Hepatocyte (in vitro differentiated cells): Measurements from ENCODE around the gene PEX6. TPM values are rescaled to one million over a fixed set of nuclear protein-coding genes. Genes with fewer than 3 reads are reported as not detected.
A peak's percentile ranks its signal among the peaks of the same experiment; 100 is the strongest.

Experiments used
- DNase-seq: peaks from one replicate; pipeline ENCODE4 v3.0.0-alpha.2; 2016; ENCODE audit warnings: low spot score
- H2AFZ ChIP-seq: fragments of 200-600 bp; sonication (generic); 2 replicates; pipeline ENCODE4 v1.6.0; 2016; ENCODE audit warnings: antibody characterized with exemption, mild to moderate bottlenecking
- H3K27ac ChIP-seq: fragments of 200-600 bp; sonication (generic); 2 replicates; pipeline ENCODE4 v1.5.1; 2016; ENCODE audit warnings: mild to moderate bottlenecking
- H3K27me3 ChIP-seq: fragments of 200-600 bp; sonication (generic); 2 replicates; pipeline ENCODE4 v1.6.1; 2016
- H3K36me3 ChIP-seq: fragments of 200-600 bp; sonication (generic); replicated peaks from 2 replicates; pipeline ENCODE4 v1.5.1; 2016; ENCODE audit warnings: low read depth; ENCODE audit not compliant: insufficient read depth
- H3K4me1 ChIP-seq: fragments of 200-600 bp; sonication (generic); 2 replicates; pipeline ENCODE4 v1.5.1; 2016; ENCODE audit warnings: mild to moderate bottlenecking, moderate library complexity; ENCODE audit not compliant: insufficient read depth
- H3K4me2 ChIP-seq: fragments of 200-600 bp; sonication (generic); 2 replicates; pipeline ENCODE4 v1.6.0; 2016
- H3K4me3 ChIP-seq: fragments of 200-600 bp; sonication (generic); 2 replicates; pipeline ENCODE4 v1.5.1; 2016; ENCODE audit warnings: mild to moderate bottlenecking
- H3K79me2 ChIP-seq: fragments of 200-600 bp; sonication (generic); 2 replicates; pipeline ENCODE4 v1.6.0; 2017; ENCODE audit warnings: mild to moderate bottlenecking
- H3K9me2 ChIP-seq: fragments of 200-600 bp; sonication (generic); replicated peaks from 2 replicates; pipeline ENCODE4 v1.6.0; 2017; ENCODE audit warnings: mild to moderate bottlenecking; ENCODE audit not compliant: insufficient read depth
- H3K9me3 ChIP-seq: fragments of 200-600 bp; sonication (generic); 2 replicates; pipeline ENCODE4 v1.5.1; 2016; ENCODE audit warnings: low read depth, mild to moderate bottlenecking
- H4K20me1 ChIP-seq: fragments of 200-600 bp; sonication (generic); 2 replicates; pipeline ENCODE4 v1.6.0; 2016; ENCODE audit warnings: mild to moderate bottlenecking; ENCODE audit not compliant: insufficient read depth, poor library complexity, severe bottlenecking
- CTCF ChIP-seq: fragments of 200-600 bp; sonication (generic); IDR thresholded peaks from 2 replicates; pipeline ENCODE4 v1.5.1; 2016; ENCODE audit warnings: antibody characterized with exemption, mild to moderate bottlenecking; ENCODE audit not compliant: poor library complexity
- EZH2 ChIP-seq: fragments of 200-600 bp; sonication (generic); IDR thresholded peaks from 2 replicates; pipeline ENCODE4 v1.6.1; 2016; ENCODE audit warnings: antibody characterized with exemption, mild to moderate bottlenecking, borderline replicate concordance
- EZH2phosphoT487 ChIP-seq: fragments of 200-600 bp; sonication (generic); IDR thresholded peaks from one replicate; pipeline ENCODE4 v1.6.1; 2018; ENCODE audit warnings: antibody characterized with exemption, mild to moderate bottlenecking, low read depth, moderate library complexity; ENCODE audit not compliant: unreplicated experiment, severe bottlenecking
- WGBS: methylation state at CpG from one replicate; pipeline ENCODE4 v1.1.6; 2016; ENCODE audit warnings: low lambda C conversion rate; ENCODE audit errors: missing lambda C conversion rate; 5-methylcytosine and 5-hydroxymethylcytosine counted together
- polyA plus RNA-seq: library from polyadenylated mRNA; unstranded; fragments of >200 nt; fragmentation: Nextera tagmentation; extraction: Ambion mirVana; gene quantifications from 2 replicates; pipeline ENCODE4 v1.2.1, GENCODE V29; 2016
- total RNA-seq: library from RNA; depleted of rRNA; stranded (reverse); fragments of >200 nt; gene quantifications from 2 replicates; pipeline ENCODE4 v1.2.3, GENCODE V29; 2014

PEX6 gene
- total and polyA plus RNA-seq, 2 experiments from 2014 or later = 39.4 to 46.1 TPM

- H3K9me3 ChIP-seq = no peaks in the 10 kb centered on the region
- DNase-seq = peak; percentile 89
- H3K36me3 ChIP-seq = peaks cover 4% of the 10 kb centered on the region
- peak within 1 kb of the TSS; percentile 91 for H3K4me2 ChIP-seq
- peaks cover 56% of the 10 kb centered on the region for H3K79me2 ChIP-seq
- peak within 1 kb of the TSS; percentile 92 for H2AFZ ChIP-seq
- H3K9me2 ChIP-seq = no peaks in the 10 kb centered on the region
- no peaks in the 10 kb centered on the region for H3K27me3 ChIP-seq
- TF ChIP-seq CTCF = no peak
- no peak for TF ChIP-seq EZH2phosphoT487
- TF ChIP-seq EZH2 = no peak
- peaks cover 15% of the 10 kb centered on the region for H3K4me1 ChIP-seq
- H4K20me1 ChIP-seq = peaks cover 7% of the 10 kb centered on the region
- H3K27ac ChIP-seq = peak within 1 kb of the TSS; percentile 96
- H3K4me3 ChIP-seq = peak within 1 kb of the TSS; percentile 79
- WGBS = 2% methylated on average over 49 of the region's 56 CpGs
Measured at GRCh38 chr6:43021270-43022047, 42.5 kb upstream of the PEX6 start, which contains the start of gene RRP36. Gene RRP36, plus strand, starts transcription at chr6:43021623. Its CDS starts 32 bp downstream, at chr6:43021655.

- DNase-seq = no peak
- peaks cover 62% of the 10 kb centered on the region for H3K79me2 ChIP-seq
- no peaks in the 10 kb centered on the region for H3K9me2 ChIP-seq
- H3K4me2 ChIP-seq = peak overlapping the region; percentile 91
- peaks cover 4% of the 10 kb centered on the region for H3K36me3 ChIP-seq
- H3K9me3 ChIP-seq = no peaks in the 10 kb centered on the region
- peak overlapping the region; percentile 92 for H2AFZ ChIP-seq
- TF ChIP-seq EZH2phosphoT487 (no peak), EZH2 (no peak), CTCF (no peak)
- peaks cover 15% of the 10 kb centered on the region for H3K4me1 ChIP-seq
- WGBS = 66% methylated on average over 5 of the region's 5 CpGs
- H3K27me3 ChIP-seq = no peaks in the 10 kb centered on the region
- H4K20me1 ChIP-seq = peaks cover 7% of the 10 kb centered on the region
- peak overlapping the region; percentile 96 for H3K27ac ChIP-seq
- peak overlapping the region; percentile 79 for H3K4me3 ChIP-seq
Measured at GRCh38 chr6:43020847-43021246, 41.9 kb upstream of the PEX6 start.

GRCh38 chr6:43020052-43020705 lies 41.2 kb upstream of the PEX6 start:
- H3K4me2 ChIP-seq = no peak overlapping the region
- H3K4me1 ChIP-seq = peaks cover 17% of the 10 kb centered on the region
- H3K36me3 ChIP-seq = peaks cover 4% of the 10 kb centered on the region
- no peaks in the 10 kb centered on the region for H3K27me3 ChIP-seq
- peak overlapping the region; percentile 96 for H3K27ac ChIP-seq
- H4K20me1 ChIP-seq = peaks cover 7% of the 10 kb centered on the region
- no peaks in the 10 kb centered on the region for H3K9me2 ChIP-seq
- peaks cover 68% of the 10 kb centered on the region for H3K79me2 ChIP-seq
- H3K9me3 ChIP-seq = no peaks in the 10 kb centered on the region
- H3K4me3 ChIP-seq = no peak overlapping the region
- TF ChIP-seq CTCF (no peak), EZH2 (no peak), EZH2phosphoT487 (no peak)
- DNase-seq = no peak
- H2AFZ ChIP-seq = no peak overlapping the region
- 100% methylated on average over 3 of the region's 3 CpGs for WGBS
